B cell (primary cell): ENCODE data around the gene PRMT5.

Experiments
- CTCF ChIP-seq: fragments of 200-600 bp; IDR thresholded peaks from one replicate; pipeline ENCODE4 v1.8.0; 2022; ENCODE audit warnings: antibody characterized with exemption, mild to moderate bottlenecking
- EZH2 ChIP-seq: IDR thresholded peaks from 2 replicates; pipeline ENCODE4 v1.6.1; 2012; ENCODE audit warnings: borderline replicate concordance, low read depth, mild to moderate bottlenecking, moderate library complexity, low read length; ENCODE audit not compliant: insufficient read depth, poor library complexity, severe bottlenecking

GRCh38 chr14:22939684-22940083 lies 10.5 kb upstream of the PRMT5 start:
- TF ChIP-seq CTCF (no peak), EZH2 (no peak)
